Measurements from ENCODE around the gene MARS2.
"Not testable (repeated sequence)": the region's sequence is repeated elsewhere in the genome, so short reads cannot be mapped to it uniquely, and the experiment has no call there.

The MARS2 gene

DNA sequence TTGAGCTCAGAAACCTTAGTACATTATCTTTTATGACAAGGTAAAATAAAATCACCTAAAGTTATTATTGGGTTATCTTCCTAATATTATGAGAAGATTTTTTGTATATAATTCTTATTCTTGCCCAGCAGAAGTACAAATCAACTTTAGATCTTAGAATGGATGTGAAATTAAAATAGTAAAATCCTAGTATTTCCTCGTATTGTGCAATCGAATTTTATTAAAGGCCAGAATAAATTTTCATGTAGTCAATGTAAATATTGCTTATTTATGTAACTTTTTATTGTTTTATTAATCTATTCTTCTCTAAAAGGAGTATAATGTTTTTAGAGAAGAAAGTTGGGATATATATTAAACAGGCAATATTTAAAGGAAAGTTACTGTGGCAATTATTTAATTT is 12.7 kb downstream of the MARS2 start:
- H3K4me3 ChIP-seq (ENCODE audit: low read depth, low read length), result no peak overlapping the region
- no peak for TF ChIP-seq CTCF (IDR thresholded peaks at IDR 0.05; ENCODE audit: borderline replicate concordance, insufficient read depth, low read depth, low read length)

GRCh38 chr2:197727011-197727410 is 21.8 kb downstream of the MARS2 start:
- TF ChIP-seq CTCF (IDR thresholded peaks at IDR 0.05; ENCODE audit: borderline replicate concordance, insufficient read depth, low read depth, low read length), result no peak
- no peak overlapping the region for H3K4me3 ChIP-seq (ENCODE audit: low read depth, low read length)

DNA sequence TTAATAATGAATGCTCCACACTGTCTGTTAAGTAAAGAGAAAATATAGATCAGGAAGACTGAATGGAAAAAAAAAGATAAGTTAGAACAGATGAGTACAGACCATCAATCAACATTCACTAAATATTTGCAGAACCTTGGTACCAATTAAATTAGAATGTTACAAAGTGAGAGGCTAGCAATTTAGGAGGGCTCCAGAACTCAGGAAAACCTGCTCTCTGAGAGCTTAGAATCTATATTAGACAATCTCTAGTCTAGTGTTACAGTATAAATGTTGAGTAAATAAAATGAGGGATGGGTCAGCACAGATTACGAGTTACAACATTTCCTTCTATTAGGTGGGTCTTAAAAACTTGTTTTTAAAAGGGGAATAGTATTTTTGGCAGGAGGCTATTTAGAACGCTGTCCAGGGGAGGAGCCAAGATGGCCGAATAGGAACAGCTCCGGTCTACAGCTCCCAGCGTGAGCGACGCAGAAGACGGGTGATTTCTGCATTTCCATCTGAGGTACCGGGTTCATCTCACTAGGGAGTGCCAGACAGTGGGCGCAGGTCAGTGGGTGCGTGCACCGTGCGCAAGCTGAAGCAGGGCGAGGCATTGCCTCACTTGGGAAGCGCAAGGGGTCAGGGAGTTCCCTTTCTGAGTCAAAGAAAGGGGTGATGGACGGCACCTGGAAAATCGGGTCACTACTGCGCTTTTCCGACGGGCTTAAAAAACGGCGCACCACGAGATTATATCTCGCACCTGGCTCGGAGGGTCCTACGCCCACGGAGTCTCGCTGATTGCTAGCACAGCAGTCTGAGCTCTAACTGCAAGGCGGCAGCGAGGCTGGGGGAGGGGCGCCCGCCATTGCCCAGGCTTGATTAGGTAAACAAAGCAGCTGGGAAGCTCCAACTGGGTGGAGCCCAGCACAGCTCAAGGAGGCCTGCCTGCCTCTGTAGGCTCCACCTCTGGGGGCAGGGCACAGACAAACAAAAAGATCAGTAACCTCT is 23.7 kb downstream of the MARS2 start:
- not testable (repeated sequence) for H3K4me3 ChIP-seq (ENCODE audit: low read depth, low read length)

DNA sequence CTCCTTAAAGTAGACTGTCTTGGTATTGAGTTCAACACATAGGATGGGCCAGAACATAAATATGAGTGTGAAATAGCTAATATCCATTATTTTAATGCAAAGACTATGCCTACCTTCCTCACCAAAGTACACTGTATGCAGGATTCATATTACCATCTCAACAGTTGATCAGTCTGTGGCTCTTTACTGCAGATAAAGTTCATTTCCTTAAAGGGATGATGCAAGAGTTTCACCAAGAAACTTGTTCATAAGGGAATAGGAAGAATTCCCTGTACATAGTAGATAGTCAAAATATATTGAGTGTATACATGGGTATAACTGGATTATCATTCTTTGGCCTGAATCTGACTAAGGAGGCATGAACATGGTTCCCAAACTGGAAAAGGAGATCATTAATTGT is 35.0 kb downstream of the MARS2 start:
- no peak for TF ChIP-seq CTCF (IDR thresholded peaks at IDR 0.05; ENCODE audit: borderline replicate concordance, insufficient read depth, low read depth, low read length)
- H3K4me3 ChIP-seq (ENCODE audit: low read depth, low read length), result no peak overlapping the region
